HG03457 (cell line): ENCODE measurements around the gene SGTB.
"Not testable (repeated sequence)": the region's sequence is repeated elsewhere in the genome, so short reads cannot be mapped to it uniquely, and the experiment has no call there.

Experiments used
- ATAC-seq: cut with Tn5 transposase; IDR thresholded peaks from one replicate; pipeline ENCODE4 v1.9.1; 2021; ENCODE audit warnings: moderate number of reproducible peaks; ENCODE audit not compliant: unreplicated experiment

The SGTB gene

DNA sequence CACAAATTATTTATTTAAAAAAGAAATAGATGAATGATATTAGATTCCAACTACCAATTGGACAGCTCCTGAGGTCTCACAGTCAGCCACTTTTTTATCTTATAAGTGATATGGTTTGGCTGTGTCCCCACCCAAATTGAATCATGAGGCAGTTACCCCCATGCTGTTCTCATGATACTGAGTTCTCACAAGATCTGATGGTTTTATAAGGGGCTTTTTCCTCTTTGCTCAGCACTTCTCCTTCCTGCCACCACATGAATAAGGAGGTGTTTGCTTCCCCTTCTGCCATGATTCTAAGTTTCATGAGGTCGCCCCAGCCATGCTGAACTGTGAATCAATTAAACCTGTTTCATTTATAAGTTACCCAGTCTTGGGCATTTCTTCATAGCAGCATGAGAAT lies 13.0 kb upstream of the SGTB start:
- no peak for ATAC-seq

GRCh38 chr5:65734196-65734775 lies 12.4 kb upstream of the SGTB start:
- ATAC-seq, result not testable (repeated sequence)

DNA sequence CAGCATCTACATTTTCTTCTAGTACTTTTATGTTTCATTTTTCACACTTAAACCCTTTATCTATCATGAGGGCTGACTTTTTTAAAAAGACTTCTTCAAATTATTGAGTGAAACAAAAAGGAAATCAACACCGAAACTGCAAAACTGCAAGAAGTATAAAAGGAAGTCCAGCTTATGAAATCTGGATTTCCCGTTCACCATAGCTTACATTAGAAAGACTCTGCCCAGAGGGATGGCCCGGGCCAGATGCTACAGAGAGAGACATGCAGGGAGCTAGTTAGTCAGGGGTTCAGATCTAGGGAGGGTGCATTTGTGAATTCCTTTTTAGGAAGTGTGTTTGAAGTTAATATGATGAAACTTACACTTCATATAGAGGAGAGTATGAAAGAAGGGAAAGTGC lies 10.1 kb upstream of the SGTB start:
- ATAC-seq, result not testable (repeated sequence)

DNA sequence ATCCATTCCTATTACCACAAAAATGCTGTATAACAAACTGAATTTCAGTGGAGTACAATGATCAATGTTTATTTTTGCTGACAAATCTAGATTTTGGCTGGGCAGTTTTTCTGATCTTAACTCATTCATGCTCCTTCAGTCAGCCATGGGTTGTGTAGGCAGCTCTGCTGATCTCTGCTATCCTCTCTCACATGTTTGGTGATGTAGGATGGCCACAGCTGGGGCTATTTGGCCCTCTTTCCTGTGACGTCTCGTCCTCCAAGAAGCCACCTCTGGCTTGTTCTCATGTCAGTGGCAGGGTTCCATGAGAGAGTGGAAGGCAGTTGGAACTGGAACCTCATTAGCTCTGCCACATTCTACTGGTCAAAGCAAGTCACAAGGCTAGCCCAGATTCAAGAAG lies 9.0 kb upstream of the SGTB start:
- no peak for ATAC-seq

DNA sequence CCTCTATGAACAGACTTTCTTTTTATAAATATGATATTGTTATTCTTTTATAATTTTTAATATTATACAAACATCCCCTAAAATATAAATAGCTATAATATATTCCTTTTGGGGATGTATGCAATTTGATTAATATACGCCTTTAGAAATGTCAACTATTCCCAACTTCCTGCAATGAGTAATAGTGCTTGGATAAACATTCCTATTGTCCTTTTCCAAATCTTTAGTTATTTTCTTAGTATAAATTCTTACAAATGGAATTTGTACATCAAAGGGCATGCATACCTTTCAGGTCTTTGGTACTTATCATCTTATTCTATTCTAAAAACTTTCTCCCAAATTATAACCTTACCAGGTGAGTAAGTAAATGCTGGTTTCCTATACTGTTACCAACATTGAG lies 6.3 kb upstream of the SGTB start:
- no peak for ATAC-seq

GRCh38 chr5:65727491-65728156 lies 5.7 kb upstream of the SGTB start:
- ATAC-seq, result no peak

DNA sequence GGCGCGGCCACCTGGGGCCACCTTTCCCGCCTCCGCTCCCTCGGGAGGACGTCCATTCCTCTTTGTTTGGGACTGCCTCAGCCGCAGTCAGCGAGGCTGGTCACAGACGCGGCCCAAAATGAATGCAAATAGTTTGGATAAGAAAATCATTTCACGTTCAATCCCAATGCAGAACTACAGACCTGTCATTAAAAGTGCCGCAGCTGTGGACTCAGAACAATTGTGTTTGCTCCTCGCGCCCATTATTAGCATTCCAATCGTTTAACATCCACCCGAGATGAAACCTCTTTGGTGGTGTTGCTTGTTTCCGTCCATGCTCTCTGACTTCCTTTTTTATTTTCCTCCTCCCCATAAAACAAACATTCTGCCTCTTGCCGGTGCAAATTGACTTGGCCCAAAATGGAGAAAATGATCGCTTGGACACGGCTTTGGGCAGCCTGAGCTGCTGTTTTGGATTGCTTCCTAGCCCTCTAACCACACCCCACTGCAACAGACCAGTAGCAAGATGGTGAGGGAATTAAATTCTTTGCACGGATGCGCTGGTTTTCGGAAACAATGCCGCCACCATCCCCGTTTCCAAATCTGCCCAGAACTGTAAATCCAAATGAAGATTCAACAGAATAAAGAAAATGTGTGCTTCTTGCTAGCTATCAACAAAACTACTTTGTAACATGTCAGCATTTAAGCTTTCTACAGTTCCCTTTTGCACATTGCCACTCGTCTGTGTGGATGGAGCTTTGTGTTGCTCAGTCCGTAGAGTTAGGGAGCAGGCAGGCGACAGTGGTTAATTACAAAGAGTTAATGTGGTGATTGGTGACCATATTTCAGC lies 880 bp upstream of the SGTB start:
- no peak for ATAC-seq

GRCh38 chr5:65721050-65721719 lies 724 bp downstream of the SGTB start:
- ATAC-seq, result peak; percentile 14

DNA sequence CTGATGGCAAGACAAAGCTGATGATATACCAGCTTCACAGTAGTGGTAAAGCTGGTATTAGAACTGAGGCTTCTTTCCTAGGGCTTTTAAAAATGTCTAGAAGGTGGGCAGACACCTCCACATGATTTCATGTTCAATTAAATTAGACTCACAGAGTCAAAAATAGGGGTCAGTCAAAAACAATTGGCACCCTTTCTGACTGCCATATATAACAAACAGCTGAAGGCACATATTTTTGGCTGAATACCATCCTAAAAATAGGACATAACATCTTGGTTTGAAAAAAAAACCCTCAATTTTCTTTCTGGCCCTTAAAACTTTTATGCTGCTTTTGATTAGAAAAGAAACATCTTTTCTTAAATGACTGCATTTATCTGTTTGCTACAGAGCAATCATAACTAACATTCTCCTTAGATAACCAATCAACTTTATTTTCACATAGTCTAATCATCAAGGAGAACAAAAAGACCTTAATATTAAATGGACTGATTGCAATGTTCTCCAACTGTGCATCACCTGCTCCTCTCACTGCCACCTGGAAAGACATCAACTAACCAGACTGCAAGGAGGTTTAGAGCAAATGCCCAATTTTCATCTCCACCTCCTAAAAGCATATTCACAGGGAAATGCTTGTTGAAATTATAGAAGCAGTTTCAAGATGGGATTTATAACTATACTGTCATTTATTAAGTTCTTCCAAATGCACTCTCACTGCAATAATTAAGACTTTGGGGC lies 3.2 kb downstream of the SGTB start:
- ATAC-seq, result no peak

GRCh38 chr5:65708145-65708544 lies 13.8 kb downstream of the SGTB start:
- no peak for ATAC-seq

DNA sequence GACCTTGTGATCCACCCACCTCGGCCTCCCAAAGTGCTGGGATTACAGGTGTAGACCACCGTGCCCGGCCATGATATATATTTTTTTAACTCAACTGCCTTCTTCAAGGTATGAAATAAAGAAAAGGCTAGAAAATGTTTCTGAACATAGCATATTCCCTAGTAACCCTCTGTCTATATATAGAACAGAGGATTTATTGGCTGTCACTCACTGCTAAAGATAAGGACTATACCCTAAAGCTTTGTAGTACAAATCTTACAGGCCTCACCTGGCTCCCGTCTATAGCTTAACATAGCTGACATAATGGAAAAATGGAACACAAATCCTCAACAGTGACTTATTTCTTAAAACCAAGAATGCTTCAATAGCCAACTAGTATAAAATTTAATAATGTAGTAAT lies 14.2 kb downstream of the SGTB start:
- no peak for ATAC-seq

GRCh38 chr5:65704621-65705239 lies 17.2 kb downstream of the SGTB start:
- ATAC-seq, result no peak

DNA sequence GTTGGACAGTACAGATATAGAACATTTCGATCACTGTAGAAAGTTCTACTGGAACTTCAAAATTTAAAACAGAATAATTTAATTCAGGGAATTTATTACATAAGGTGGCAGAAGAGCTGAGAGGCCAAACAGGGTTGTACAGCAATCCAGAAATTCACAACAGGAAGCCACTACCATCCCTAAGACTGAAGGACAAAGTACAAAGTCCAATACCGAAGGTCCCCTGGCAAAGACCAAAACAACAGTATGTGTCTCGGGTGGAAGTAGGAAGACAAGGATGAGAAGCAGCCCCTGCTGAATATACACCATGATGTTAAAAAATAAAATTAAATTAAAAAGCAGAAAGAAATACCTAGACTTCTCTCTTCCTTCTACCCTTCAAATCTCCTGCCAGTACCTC lies 19.9 kb downstream of the SGTB start:
- no peak for ATAC-seq

GRCh38 chr5:65699338-65699737 lies 22.6 kb downstream of the SGTB start:
- ATAC-seq, result peak; percentile 56

GRCh38 chr5:65696892-65697291 lies 25.0 kb downstream of the SGTB start:
- no peak for ATAC-seq

GRCh38 chr5:65695896-65696295 lies 26.0 kb downstream of the SGTB start:
- ATAC-seq, result no peak

GRCh38 chr5:65695162-65695755 lies 26.6 kb downstream of the SGTB start:
- ATAC-seq, result no peak

DNA sequence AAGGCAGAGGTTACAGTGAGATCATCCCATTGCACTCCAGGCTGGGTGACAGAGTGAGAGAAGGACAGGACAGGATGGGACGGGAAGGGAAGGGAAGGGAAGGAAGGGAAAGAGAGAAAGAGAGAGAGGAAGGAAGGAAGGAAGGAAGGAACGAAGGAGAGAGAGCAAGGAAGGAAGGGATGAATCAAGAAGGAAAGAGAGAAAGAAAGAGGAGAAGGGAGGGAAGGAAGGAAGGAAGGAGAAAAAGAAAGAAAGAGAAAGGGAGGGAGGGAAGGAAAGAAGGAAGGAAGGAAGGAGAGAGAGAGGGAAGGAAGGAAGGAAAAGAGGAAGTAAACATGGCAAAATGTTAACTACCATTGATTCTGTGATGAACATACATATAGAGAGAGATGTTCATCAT lies 28.8 kb downstream of the SGTB start:
- ATAC-seq, result no peak

GRCh38 chr5:65682148-65682547 lies 39.8 kb downstream of the SGTB start:
- no peak for ATAC-seq

DNA sequence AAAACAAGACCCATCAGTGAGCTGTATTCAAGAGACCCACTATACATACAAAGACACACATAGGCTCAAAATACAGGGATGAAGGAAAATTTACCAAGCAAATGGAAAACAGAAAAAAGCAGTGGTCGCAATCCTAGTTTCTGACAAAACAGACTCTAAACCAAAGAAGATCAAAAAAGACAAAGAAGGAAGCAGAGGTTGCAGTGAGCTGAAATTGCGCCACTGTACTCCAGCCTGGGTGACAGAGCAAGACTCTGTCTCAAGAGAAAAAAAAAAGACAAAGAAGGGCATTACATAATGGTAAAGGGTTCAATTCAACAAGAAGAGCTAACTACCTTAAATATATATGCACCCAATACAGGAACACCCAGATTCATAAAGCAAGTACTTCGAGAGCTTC lies 45.9 kb downstream of the SGTB start:
- not testable (repeated sequence) for ATAC-seq
